Kidney (tissue), 14 donors: ENCODE measurements around the gene UBE2L6. TPM values are rescaled to one million over a fixed set of nuclear protein-coding genes. Genes with fewer than 3 reads are reported as not detected.

ENCODE experiments used
- DNase-seq, 5 donors: peaks; one replicate each; pipeline ENCODE4 v3.0.0-alpha.2; 2013 to 2020
- FAIRE-seq: peaks from 2 replicates; lab custom pipeline; 2012; peaks lifted over from hg19 to GRCh38; lab: Jason Lieb, UNC
- H3K27ac ChIP-seq, 2 donors: one replicate each; pipeline ENCODE4 v1.7.0; 2013; ENCODE audit warnings: low read depth in 2 of 2, low read length in 2 of 2, inconsistent platforms in 1 of 2
- H3K27me3 ChIP-seq: one replicate; pipeline ENCODE4 v1.7.1; 2013; ENCODE audit warnings: low read length, inconsistent platforms; ENCODE audit not compliant: control insufficient read depth, insufficient read depth
- H3K36me3 ChIP-seq, 3 donors: one replicate each; pipeline versions ENCODE4 v1.7.0 to v1.7.1; 2013; ENCODE audit warnings: low read length in 3 of 3, control low read depth in 1 of 3, inconsistent platforms in 1 of 3; ENCODE audit not compliant: insufficient read depth in 3 of 3, control insufficient read depth in 2 of 3
- H3K4me1 ChIP-seq, 3 donors: one replicate each; pipeline versions ENCODE4 v1.7.0 to v1.7.1; 2013; ENCODE audit warnings: low read length in 3 of 3, inconsistent platforms in 1 of 3, low read depth in 1 of 3; ENCODE audit not compliant: control insufficient read depth in 2 of 3, insufficient read depth in 2 of 3
- H3K4me3 ChIP-seq, 3 donors: one replicate each; pipeline versions ENCODE4 v1.7.0 to v1.8.1; 2013; ENCODE audit warnings: low read length in 3 of 3, control low read depth in 1 of 3, inconsistent platforms in 1 of 3
- H3K9ac ChIP-seq, 3 donors: one replicate each; pipeline versions ENCODE4 v1.7.0 to v1.7.1; 2013; ENCODE audit warnings: low read length in 3 of 3, control low read depth in 1 of 3, inconsistent platforms in 1 of 3
- H3K9me3 ChIP-seq, 3 donors: one replicate each; pipeline versions ENCODE4 v1.7.0 to v1.7.1; 2013; ENCODE audit warnings: low read length in 3 of 3, control low read depth in 1 of 3, inconsistent platforms in 1 of 3; ENCODE audit not compliant: control insufficient read depth in 2 of 3, insufficient read depth in 1 of 3
- intact Hi-C: fragments of 100-400 bp; cut with DNase I; formaldehyde crosslinking; loops from one replicate; pipeline ENCODE4 v1.11.1; 2022
- polyA plus RNA-seq: library from polyadenylated mRNA; stranded (reverse); fragments of 350-450 nt; fragmentation: Illumina TruSeq; extraction: RNeasy Lipid Tissue Mini Kit (QIAGEN cat#74804); gene quantifications from one replicate; pipeline ENCODE4 v1.2.3, GENCODE V29; 2014; ENCODE audit warnings: low read depth, low replicate concordance; ENCODE audit not compliant: insufficient read depth
- total RNA-seq: library from RNA; stranded (reverse); fragmentation: NEBNext Ultra II Directional; extraction: Animal tissue kit (Norgen Biotek cat#: 25700); gene quantifications from one replicate; pipeline ENCODE4 v1.2.1, GENCODE V29; 2021
- TF ChIP-seq, protein P1 (sequence below): IDR thresholded peaks from 3 replicates; pipeline ENCODE4 v1.5.1; 2012; ENCODE audit warnings: mild to moderate bottlenecking, moderate library complexity, borderline replicate concordance; ENCODE audit not compliant: insufficient read depth; ENCODE audit errors: extremely low read depth
- donor health status: control.
- donor health status: control.
- donor health status: control.
- donor health status: control.
- donor health status: control.
- donor health status: DM: yes; HTN: yes; CAD: no.
- donor health status: Normal renal cell carcinoma (clear cell type).

UBE2L6 gene
- total and polyA plus RNA-seq, 2 donors from 2014 or later = 71.4 to 73.9 TPM

DNA sequence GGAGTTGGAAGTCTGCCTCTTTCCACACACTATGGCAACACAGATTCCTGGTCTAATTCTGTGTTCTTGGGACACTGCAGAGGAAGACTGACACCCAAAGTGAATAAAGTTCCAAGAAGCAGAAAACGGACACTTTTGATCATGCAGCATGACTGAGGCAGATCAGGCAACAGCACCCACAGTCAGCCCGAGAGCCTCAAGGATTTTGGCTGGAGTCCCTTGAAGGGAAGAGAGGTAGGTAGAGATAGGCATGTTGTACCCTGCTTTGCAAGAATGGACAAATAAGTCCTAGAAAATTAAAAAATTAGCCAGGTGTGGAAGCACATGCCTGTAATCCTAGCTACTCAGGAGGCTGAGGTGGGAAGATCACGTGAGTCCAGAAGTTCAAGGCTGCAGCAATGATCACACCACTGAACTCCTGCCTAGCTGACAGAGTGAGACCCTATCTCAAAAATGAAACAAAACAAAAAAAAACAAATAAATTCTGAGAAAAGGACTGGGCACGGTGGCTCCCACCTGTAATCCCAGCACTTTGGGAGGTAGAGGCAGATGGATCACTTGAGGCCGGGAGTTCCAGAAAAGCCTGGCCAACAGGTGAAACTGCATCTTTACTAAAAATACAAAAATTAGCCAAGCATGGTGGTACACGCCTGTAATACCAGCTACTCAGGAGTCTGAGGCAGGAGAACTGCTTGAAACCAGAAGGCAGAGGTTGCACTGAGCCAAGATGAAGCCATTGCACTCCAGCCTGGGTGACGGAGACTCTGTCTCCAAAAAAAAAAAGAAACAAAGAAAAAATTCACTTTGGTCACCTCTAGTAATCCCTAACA lies 58.9 kb downstream of the UBE2L6 start:
- Histone ChIP-seq H3K4me3 (no peak overlapping the region), H3K4me1 (no peaks in the 10 kb centered on the region), H3K36me3 (no peaks in the 10 kb centered on the region), H3K9ac (no peak overlapping the region), H3K9me3 (no peaks in the 10 kb centered on the region), H3K27me3 (no peaks in the 10 kb centered on the region), H3K27ac (no peak overlapping the region)
- TF ChIP-seq, protein P1, sequence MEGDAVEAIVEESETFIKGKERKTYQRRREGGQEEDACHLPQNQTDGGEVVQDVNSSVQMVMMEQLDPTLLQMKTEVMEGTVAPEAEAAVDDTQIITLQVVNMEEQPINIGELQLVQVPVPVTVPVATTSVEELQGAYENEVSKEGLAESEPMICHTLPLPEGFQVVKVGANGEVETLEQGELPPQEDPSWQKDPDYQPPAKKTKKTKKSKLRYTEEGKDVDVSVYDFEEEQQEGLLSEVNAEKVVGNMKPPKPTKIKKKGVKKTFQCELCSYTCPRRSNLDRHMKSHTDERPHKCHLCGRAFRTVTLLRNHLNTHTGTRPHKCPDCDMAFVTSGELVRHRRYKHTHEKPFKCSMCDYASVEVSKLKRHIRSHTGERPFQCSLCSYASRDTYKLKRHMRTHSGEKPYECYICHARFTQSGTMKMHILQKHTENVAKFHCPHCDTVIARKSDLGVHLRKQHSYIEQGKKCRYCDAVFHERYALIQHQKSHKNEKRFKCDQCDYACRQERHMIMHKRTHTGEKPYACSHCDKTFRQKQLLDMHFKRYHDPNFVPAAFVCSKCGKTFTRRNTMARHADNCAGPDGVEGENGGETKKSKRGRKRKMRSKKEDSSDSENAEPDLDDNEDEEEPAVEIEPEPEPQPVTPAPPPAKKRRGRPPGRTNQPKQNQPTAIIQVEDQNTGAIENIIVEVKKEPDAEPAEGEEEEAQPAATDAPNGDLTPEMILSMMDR = no peak
- DNase-seq (no peak), FAIRE-seq (no peak)
- intact Hi-C loops = no loop called here

DNA sequence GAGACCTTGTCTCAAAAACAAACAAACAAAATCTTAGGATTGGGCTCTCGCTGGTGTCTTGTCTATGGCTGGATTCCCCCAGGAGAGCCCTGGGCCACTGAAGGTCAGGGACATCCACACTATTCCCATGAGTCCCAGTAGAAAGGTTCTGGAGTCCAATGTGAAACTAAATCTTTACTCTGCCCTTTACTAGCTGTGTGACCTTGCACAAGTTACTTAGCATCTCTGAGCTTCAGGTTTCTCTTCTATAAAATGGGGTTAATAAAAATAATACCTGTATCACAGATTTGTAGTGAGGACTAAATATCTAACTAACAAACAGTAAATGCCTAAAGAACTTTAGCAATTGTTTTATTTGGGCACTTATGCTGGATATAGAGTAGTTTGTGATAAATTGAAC lies 61.0 kb downstream of the UBE2L6 start:
- no peak overlapping the region for H3K27ac ChIP-seq
- DNase-seq (no peak), FAIRE-seq (no peak)
- TF ChIP-seq, protein P1 = no peak
- H3K4me3 ChIP-seq = no peak overlapping the region
- H3K27me3 ChIP-seq = no peaks in the 10 kb centered on the region
- H3K4me1 ChIP-seq = peaks cover 0 to 5% (median 0%) of the 10 kb centered on the region in 3 donors
- no peaks in the 10 kb centered on the region for H3K9me3 ChIP-seq
- no peak overlapping the region for H3K9ac ChIP-seq
- intact Hi-C loops = no loop called here
- no peaks in the 10 kb centered on the region for H3K36me3 ChIP-seq

DNA sequence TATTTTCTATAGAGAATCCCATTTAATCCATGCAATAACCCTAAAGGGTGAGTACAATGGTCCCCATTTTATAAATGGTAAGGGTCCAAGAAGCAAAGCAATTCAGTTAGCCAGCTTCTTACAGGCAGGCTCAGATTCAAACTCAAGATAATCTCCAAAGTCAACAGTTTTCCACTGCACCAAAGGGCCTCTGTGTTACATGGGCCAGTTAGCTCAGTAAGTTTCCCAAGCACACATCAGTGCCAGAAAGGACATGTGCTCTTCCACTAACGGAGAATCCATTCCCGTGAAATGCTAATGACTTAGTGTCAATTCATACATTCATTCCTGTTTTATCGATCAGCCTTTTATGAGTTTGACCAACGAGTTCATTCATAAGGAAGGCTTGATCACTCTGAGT lies 63.0 kb downstream of the UBE2L6 start:
- intact Hi-C loops = no loop called here
- Histone ChIP-seq H3K4me3 (no peak overlapping the region), H3K27me3 (no peaks in the 10 kb centered on the region), H3K9me3 (no peaks in the 10 kb centered on the region), H3K9ac (no peak overlapping the region), H3K4me1 (peaks cover 0 to 12% (median 6%) of the 10 kb centered on the region in 3 donors), H3K27ac (no peak overlapping the region), H3K36me3 (no peaks in the 10 kb centered on the region)
- TF ChIP-seq, protein P1 = no peak
- FAIRE-seq (no peak), DNase-seq (no peak)
